Dermis blood vessel endothelial cell (primary cell): ENCODE data around the gene CAPN11. TPM values are rescaled to one million over a fixed set of nuclear protein-coding genes. Genes with fewer than 3 reads are reported as not detected.

Experiments
- DNase-seq: peaks from one replicate; pipeline ENCODE4 v3.0.0; 2010
- total RNA-seq: library from RNA; depleted of rRNA; stranded (reverse); fragments of >200 nt; gene quantifications from 2 replicates; pipeline ENCODE4 v1.2.3, GENCODE V29; 2014

Gene CAPN11
- 0.28 and 2.2 TPM in 2 replicates for total RNA-seq

GRCh38 chr6:44158770-44159228 is at the start of gene CAPN11:
Gene CAPN11, plus strand, starts transcription at chr6:44158820. Its CDS starts 29 bp downstream, at chr6:44158849.
- no peak for DNase-seq

DNA sequence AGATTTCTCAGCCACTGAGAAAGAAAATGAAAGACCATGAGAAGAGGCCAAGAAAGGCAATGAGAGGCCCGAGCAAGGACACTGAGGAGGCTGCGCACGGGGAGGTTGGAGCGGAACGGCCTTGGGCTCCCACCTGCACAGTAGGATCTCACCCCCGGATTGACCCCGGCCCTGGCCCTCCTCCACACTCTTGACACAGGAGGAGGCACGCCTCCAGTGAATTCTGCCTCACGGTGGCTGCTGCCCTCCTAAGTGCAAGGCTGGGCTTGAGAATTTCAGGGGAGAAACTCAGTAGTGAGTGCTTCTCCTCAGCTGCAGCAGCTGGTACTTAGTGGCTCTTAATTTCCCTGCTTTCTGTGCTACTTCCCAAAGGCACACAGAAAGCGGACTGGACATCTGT is 49.4 kb upstream of the CAPN11 start:
- no peak for DNase-seq

DNA sequence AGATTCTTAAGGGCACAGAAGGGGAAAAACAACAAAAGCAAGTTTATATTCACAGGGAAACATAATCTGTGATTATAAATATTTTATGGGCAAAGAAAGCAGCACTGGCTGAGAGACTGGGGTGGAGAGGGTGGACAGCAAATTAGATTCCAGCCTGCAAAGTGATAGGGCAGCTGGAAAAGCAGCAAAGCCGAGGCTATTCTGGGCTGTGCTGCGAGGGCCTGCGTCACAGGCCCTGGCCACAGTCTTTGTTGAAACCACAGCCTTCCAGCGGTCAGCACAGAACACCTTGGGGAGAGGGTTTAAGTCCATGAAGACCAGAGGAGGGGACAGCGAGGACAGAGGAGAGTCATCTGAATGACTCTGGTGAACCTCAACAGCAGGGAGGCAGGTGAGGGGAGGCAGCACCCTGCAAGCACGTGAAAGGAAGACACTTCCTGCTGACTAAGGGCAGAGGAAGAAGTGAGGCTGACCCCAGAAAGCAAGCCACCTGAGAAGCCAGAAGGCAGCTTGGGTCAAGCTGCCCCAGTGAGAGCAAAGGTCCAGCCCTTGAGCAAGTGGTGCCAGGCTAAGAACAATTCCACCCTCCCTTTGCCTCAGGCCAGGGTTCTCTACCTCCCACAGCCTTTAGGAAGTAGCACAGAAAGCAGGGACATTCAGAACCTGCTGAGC is 48.5 kb upstream of the CAPN11 start:
- DNase-seq, result no peak

GRCh38 chr6:44110966-44111365 is 47.7 kb upstream of the CAPN11 start:
- no peak for DNase-seq

- no peak for DNase-seq
Observed at GRCh38 chr6:44111434-44112417, 46.9 kb upstream of the CAPN11 start.

- peak; percentile 56 for DNase-seq
Observed at GRCh38 chr6:44113414-44113813, 45.2 kb upstream of the CAPN11 start.

GRCh38 chr6:44115866-44116265 is 42.8 kb upstream of the CAPN11 start:
- DNase-seq, result peak; percentile 81

DNA sequence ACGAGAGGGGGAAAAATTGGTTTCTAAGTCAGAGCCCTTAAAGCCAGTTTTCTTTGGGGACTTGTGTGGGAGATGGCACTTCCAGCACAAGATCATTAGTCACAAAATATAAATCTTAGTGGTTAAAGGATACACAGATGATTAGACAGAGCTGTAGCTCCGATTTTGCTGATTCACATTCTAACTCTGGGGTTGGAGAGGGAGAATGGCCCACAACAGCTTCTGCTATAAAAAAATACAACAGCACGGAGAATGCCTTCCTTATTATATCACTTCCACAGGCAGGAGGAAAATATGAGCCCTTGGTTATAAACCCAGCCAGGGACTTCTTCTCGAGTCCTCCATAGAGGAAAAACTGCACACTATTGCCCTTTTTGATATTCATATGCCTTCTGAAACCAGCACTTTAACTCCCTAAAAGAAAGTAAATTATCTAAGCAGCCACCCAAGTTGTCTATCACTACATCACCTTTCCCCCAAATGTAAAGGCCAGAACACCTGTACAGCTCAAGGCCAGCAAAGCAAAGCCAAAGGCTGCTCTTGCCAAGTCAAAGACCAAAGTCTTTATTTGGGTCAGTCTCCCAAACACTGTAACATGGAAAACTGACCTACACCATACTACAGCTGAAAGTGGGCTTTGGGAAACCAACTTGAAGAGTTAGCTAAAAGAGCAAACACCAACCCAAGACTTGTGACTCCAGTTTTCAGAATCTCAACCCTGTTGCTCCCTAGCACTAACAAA is 41.8 kb upstream of the CAPN11 start:
- DNase-seq, result peak; percentile 75

DNA sequence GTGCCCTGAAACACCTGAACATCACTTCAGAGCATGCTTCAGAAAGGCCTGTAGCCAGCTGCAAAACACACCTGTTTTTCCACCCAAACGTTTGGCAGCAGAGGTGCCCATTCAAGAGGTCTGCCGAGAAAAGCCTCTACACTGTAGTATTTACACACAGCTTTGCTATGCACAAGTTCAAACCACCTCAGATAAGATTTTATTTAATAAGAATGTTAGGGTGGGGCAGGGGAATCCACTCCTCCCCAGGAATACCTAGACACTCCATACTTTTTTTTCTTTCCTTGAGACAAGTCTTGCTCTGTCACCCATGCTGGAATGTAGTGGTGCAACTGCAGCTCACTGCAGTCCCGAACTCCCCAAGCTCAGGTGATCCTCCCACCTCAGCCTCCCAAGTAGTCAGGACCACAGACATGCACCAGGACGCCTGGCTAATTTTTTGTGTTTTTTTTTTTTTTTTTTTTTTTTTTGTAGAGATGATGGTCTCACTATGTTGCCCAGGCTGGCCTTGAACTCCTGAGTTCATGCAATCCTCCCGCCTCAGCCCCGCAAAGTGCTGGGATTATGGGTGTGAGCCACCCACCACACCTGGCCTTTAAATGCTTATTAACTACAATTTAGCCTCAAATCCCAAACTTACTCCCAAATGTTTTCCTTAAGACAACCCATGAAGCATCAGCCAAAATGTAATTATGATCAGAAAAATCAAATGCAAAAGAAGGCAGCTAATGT is 41.1 kb upstream of the CAPN11 start:
- DNase-seq, result no peak

- no peak for DNase-seq
Observed at GRCh38 chr6:44119704-44120262, 38.8 kb upstream of the CAPN11 start.

GRCh38 chr6:44120692-44121443 is 37.8 kb upstream of the CAPN11 start:
- no peak for DNase-seq

DNA sequence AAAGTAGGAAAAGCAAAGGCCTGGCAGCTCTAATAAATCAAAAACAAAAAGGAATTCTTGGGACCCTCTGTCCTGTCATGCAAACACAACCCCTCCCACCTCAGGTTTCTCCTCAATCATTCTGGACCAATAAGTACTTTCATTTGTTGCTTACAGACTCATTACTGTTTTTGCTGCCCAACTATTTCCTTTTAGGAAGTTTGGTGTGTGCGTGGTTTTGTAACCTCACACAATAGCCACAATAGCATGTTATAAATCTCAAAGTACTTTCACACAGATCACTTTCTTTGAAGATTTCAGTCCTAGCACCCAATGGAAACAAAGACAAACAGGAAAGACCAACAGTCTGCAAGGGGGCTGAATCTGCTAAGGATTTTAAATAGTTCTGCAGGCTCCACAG is 35.8 kb upstream of the CAPN11 start:
- DNase-seq, result peak; percentile 93

GRCh38 chr6:44123544-44123943 is 35.1 kb upstream of the CAPN11 start:
- no peak for DNase-seq

- DNase-seq, result peak; percentile 64
Observed at GRCh38 chr6:44126320-44127149, 32.1 kb upstream of the CAPN11 start.

GRCh38 chr6:44127186-44128019 is 31.2 kb upstream of the CAPN11 start, which contains the start of the genes MRPL14 and TMEM63B:
Gene MRPL14, minus strand, starts transcription at chr6:44127452. Its CDS starts 10,841 bp downstream, at chr6:44116611.
Gene TMEM63B, plus strand, starts transcription at chr6:44127554. Its CDS starts 7,031 bp downstream, at chr6:44134585.
- DNase-seq, result peak; percentile 94

DNA sequence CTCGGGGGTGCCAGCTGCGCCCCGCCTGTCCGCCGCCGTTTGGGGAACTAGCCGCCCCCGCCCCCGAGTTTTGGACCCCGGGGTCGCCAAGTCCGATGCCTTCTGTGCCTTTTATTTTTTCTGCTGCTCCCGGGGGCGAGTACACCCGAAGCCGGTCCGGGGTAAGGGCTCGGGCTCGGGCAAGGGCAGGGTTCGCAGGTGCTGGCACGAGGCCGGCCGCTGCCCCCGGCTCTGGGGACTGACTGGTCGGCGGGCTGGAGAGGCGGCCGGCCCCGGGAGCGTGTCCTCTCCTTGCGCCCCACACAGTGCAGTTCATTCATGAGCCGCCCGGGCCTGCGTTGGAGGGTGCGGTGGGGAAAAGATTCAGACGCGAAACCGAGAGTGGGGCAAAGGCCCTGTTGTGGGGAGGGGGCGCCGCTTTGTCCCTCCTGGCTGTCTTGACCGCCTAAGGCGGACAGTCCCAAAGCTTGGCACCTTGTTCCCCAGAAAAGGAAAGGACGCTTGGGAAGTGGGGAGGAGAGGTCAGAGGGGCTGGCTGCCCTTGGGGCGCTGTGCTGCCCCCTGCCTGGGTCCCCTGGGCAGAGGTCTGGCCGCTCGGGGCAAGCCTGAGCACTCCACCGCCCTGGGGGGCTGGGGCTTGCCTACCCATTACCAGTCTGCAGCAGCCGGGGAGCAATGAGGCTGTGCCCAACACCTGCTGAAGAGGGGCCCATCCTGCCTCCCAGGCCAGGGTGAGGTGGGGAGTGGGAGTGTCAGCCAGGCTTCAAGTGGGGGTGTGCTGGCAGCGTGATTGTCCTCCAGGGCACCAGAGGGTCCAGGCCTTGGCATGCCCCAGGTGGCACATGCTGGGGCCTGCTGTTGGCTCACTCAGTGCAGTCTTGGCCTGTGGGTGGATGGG is 30.4 kb upstream of the CAPN11 start:
- DNase-seq, result peak; percentile 61

DNA sequence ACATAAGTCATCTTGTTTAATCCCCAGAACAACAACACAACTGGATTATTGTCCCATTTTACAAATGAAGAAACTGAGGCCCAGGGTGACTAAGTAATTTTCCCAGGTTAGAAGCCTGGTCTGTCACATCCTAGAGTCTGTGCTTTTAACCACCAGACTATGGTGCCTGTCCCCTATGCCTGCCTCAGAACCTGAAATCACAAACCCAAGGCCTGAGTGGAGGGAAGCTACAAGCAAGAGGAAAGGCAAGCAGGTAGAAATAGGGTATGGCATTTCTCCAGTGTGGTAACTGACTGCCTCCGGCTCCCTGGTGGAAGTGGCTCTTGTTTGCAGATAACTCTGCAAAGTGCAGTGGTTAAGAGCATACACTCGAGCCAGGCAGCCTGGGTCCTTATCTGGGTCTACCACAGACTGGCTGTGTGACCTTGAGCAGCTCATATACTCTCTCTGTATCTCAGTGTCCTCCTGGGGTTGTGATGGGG is 28.7 kb upstream of the CAPN11 start:
- no peak for DNase-seq

DNA sequence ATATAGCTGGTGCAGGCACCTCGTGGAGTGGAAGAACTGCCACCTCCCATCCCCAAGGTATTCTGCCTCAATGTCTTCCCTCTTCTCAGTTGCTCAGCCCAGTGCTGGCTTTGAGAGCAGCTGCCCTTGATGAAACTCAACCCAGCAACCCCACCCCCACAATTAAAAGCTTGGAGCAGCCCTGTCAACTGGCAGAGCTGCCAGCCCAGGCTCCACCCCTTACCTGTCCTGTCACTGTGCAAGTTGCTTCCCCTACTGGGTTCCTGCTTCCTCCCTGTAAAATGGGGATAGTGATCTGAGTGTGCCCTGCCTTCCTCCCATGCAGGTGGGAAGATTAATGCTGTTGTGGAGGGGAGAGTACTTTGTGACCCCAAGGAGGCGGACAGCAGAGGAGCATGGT is 26.7 kb upstream of the CAPN11 start:
- DNase-seq, result no peak
